HepG2 (cell line): ENCODE data around the gene TLE2. TPM values are rescaled to one million over a fixed set of nuclear protein-coding genes. Genes with fewer than 3 reads are reported as not detected.

Experiments used
- FLYWCH1 ChIP-seq: sonication (generic); formaldehyde crosslinking; IDR thresholded peaks from 2 replicates; pipeline ENCODE4 v1.8.1; 2023; ENCODE audit warnings: mild to moderate bottlenecking, missing genetic modification reagents
- HDAC2 ChIP-seq: sonication (generic); formaldehyde crosslinking; IDR thresholded peaks from 2 replicates; pipeline ENCODE4 v1.4.0; 2020; ENCODE audit warnings: missing genetic modification reagents
- HMG20B ChIP-seq: conservative IDR thresholded peaks from 2 replicates; pipeline ENCODE4 v1.6.1; 2016; ENCODE audit warnings: missing genetic modification reagents, missing compliant biosample characterization
- NFATC3 ChIP-seq: sonication (generic); formaldehyde crosslinking; IDR thresholded peaks from 2 replicates; pipeline ENCODE4 v1.5.1; 2020; ENCODE audit warnings: mild to moderate bottlenecking, missing genetic modification reagents
- PHF20 ChIP-seq: sonication (generic); formaldehyde crosslinking; IDR thresholded peaks from 2 replicates; pipeline ENCODE4 v1.5.0; 2020; ENCODE audit warnings: mild to moderate bottlenecking, missing genetic modification reagents
- RCOR2 ChIP-seq: IDR thresholded peaks from 2 replicates; pipeline ENCODE4 v1.6.1; 2016; ENCODE audit warnings: missing biosample characterization, missing genetic modification reagents
- REL ChIP-seq: sonication (generic); formaldehyde crosslinking; conservative IDR thresholded peaks from 2 replicates; pipeline ENCODE4 v1.8.0; 2022; ENCODE audit warnings: mild to moderate bottlenecking, missing genetic modification reagents, moderate library complexity
- RORA ChIP-seq: sonication (generic); formaldehyde crosslinking; IDR thresholded peaks from 2 replicates; pipeline ENCODE4 v1.5.0; 2020; ENCODE audit warnings: mild to moderate bottlenecking, missing genetic modification reagents, moderate library complexity
- SKI ChIP-seq: fragments of 450-650 bp; IDR thresholded peaks from one replicate; pipeline ENCODE4 v1.6.1; 2018; ENCODE audit warnings: mild to moderate bottlenecking; ENCODE audit not compliant: partially characterized antibody
- SRSF1 ChIP-seq: fragments of 200-400 bp; formaldehyde crosslinking; optimal IDR thresholded peaks from 2 replicates; pipeline ENCODE3; 2017; ENCODE audit warnings: mild to moderate bottlenecking, low read depth, low read length, moderate library complexity
- STAG1 ChIP-seq: sonication (generic); formaldehyde crosslinking; IDR thresholded peaks from 2 replicates; pipeline ENCODE4 v1.4.0; 2020; ENCODE audit warnings: missing genetic modification reagents
- USF2 ChIP-seq, 2 experiments: sonication (generic) in 1 of 2; formaldehyde crosslinking in 1 of 2; IDR thresholded peaks; 2 replicates each; pipeline versions ENCODE4 v1.5.1 to v1.6.1; 2011 to 2020; ENCODE audit warnings: borderline replicate concordance in 1 of 2, low read depth in 1 of 2, low read length in 1 of 2, mild to moderate bottlenecking in 1 of 2, missing genetic modification reagents in 1 of 2, moderate library complexity in 1 of 2
- ZNF143 ChIP-seq: sonication (generic); formaldehyde crosslinking; IDR thresholded peaks from 2 replicates; pipeline ENCODE4 v1.4.0; 2020; ENCODE audit warnings: missing genetic modification reagents
- ZNF343 ChIP-seq: sonication (generic); formaldehyde crosslinking; IDR thresholded peaks from 2 replicates; pipeline ENCODE4 v1.4.0; 2020; ENCODE audit warnings: mild to moderate bottlenecking, missing genetic modification reagents
- ZNF441 ChIP-seq: sonication (generic); formaldehyde crosslinking; IDR thresholded peaks from 2 replicates; pipeline ENCODE4 v1.7.0; 2021; ENCODE audit warnings: missing genetic modification reagents, borderline replicate concordance
- ZNF564 ChIP-seq: sonication (generic); formaldehyde crosslinking; IDR thresholded peaks from 2 replicates; pipeline ENCODE4 v1.8.1; 2023; ENCODE audit warnings: mild to moderate bottlenecking, missing genetic modification reagents
- ZNF678 ChIP-seq: sonication (generic); formaldehyde crosslinking; IDR thresholded peaks from 2 replicates; pipeline ENCODE4 v1.4.0; 2020; ENCODE audit warnings: mild to moderate bottlenecking, missing genetic modification reagents
- ZNF776 ChIP-seq: sonication (generic); formaldehyde crosslinking; IDR thresholded peaks from 2 replicates; pipeline ENCODE4 v1.4.0; 2020; ENCODE audit warnings: mild to moderate bottlenecking, missing genetic modification reagents
- ZNF841 ChIP-seq: sonication (generic); formaldehyde crosslinking; IDR thresholded peaks from 2 replicates; pipeline ENCODE4 v1.8.1; 2023; ENCODE audit warnings: missing genetic modification reagents, borderline replicate concordance
- polyA plus RNA-seq, 8 experiments: library from polyadenylated mRNA; depleted of rRNA in 3 of 8; stranded (reverse) in 7 of 8; unstranded in 1 of 8; fragments of >200 nt; fragmentation: Illumina TruSeq in 4 of 8; extraction: Trizol in 4 of 8; gene quantifications; 2 replicates each; pipeline versions ENCODE4 v1.2.1 to v1.2.3, GENCODE V29; 2011 to 2016; ENCODE audit warnings: low read depth in 4 of 8, missing spikeins in 1 of 8, mixed read lengths in 1 of 8; ENCODE audit not compliant: insufficient read depth in 1 of 8
- total RNA-seq, 5 experiments: library from RNA; depleted of rRNA; stranded (reverse); fragments of >200 nt; fragmentation: Illumina TruSeq; extraction: Trizol; gene quantifications; 2 replicates each; pipeline ENCODE4 v1.2.3, GENCODE V29; 2016; ENCODE audit warnings: low read depth in 1 of 5
- TF ChIP-seq, protein P1 (sequence below): sonication (generic); formaldehyde crosslinking; IDR thresholded peaks from 2 replicates; pipeline ENCODE4; 2020; ENCODE audit warnings: missing genetic modification reagents, mild to moderate bottlenecking, borderline replicate concordance
- TF ChIP-seq, protein P2 (sequence below): sonication (generic); formaldehyde crosslinking; IDR thresholded peaks from 2 replicates; pipeline ENCODE4 v1.4.0; 2020; ENCODE audit warnings: missing genetic modification reagents, borderline replicate concordance
- TF ChIP-seq, protein P3 (sequence below): sonication (generic); formaldehyde crosslinking; IDR thresholded peaks from 2 replicates; pipeline ENCODE4 v1.4.0; 2020; ENCODE audit warnings: mild to moderate bottlenecking, missing genetic modification reagents

The TLE2 gene
- total and polyA plus RNA-seq, 2 of the 13 experiments (the other 11 are each of a cell fraction or from before 2014, with no cell fraction given): 0.07 to 0.81 TPM

DNA sequence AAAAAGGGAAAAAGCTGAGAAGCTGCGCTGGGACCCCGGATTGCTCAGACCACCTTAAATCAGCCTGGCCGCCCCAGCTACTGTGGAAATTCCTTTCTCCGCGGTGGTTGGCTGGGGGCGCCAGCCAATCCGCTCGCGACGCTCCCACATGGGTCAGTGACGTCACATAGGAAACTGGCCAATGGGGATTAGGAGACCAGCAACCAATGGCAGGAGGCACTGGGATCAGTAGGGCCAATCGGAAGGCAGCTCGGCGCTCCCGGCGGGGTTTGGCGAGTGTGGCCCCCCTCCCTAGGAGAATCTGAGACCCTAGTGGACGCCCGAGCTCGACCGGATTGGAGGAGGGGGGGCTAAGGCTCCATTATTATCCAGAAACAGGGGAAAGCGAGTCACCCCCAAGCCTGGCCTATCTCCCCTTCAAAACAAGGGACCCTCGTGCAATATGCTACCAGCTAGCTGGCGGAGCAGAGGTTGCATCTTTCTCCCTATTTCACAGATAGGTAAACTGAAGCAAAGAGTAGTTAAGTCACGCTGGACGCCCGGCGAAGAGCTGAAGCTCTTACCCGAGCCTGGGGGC, 6.5 kb upstream of the TLE2 start (continued):
- TF ChIP-seq FLYWCH1: no peak
- no peak for TF ChIP-seq ZNF564 (CRISPR knock-in tag)
- TF ChIP-seq, protein P1, sequence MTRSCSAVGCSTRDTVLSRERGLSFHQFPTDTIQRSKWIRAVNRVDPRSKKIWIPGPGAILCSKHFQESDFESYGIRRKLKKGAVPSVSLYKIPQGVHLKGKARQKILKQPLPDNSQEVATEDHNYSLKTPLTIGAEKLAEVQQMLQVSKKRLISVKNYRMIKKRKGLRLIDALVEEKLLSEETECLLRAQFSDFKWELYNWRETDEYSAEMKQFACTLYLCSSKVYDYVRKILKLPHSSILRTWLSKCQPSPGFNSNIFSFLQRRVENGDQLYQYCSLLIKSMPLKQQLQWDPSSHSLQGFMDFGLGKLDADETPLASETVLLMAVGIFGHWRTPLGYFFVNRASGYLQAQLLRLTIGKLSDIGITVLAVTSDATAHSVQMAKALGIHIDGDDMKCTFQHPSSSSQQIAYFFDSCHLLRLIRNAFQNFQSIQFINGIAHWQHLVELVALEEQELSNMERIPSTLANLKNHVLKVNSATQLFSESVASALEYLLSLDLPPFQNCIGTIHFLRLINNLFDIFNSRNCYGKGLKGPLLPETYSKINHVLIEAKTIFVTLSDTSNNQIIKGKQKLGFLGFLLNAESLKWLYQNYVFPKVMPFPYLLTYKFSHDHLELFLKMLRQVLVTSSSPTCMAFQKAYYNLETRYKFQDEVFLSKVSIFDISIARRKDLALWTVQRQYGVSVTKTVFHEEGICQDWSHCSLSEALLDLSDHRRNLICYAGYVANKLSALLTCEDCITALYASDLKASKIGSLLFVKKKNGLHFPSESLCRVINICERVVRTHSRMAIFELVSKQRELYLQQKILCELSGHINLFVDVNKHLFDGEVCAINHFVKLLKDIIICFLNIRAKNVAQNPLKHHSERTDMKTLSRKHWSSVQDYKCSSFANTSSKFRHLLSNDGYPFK: no peak
- TF ChIP-seq, protein P2, sequence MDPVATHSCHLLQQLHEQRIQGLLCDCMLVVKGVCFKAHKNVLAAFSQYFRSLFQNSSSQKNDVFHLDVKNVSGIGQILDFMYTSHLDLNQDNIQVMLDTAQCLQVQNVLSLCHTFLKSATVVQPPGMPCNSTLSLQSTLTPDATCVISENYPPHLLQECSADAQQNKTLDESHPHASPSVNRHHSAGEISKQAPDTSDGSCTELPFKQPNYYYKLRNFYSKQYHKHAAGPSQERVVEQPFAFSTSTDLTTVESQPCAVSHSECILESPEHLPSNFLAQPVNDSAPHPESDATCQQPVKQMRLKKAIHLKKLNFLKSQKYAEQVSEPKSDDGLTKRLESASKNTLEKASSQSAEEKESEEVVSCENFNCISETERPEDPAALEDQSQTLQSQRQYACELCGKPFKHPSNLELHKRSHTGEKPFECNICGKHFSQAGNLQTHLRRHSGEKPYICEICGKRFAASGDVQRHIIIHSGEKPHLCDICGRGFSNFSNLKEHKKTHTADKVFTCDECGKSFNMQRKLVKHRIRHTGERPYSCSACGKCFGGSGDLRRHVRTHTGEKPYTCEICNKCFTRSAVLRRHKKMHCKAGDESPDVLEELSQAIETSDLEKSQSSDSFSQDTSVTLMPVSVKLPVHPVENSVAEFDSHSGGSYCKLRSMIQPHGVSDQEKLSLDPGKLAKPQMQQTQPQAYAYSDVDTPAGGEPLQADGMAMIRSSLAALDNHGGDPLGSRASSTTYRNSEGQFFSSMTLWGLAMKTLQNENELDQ (CRISPR knock-in tag): no peak
- no peak for TF ChIP-seq RCOR2 (CRISPR knock-in tag)
- TF ChIP-seq ZNF441 (CRISPR knock-in tag): no peak
- 0 out of 2 replicates have a peak, but pooled peaks have one; percentile 25 for TF ChIP-seq ZNF343
- TF ChIP-seq ZNF776: no peak
- no peak for TF ChIP-seq HDAC2 (CRISPR knock-in tag)
- no peak for TF ChIP-seq PHF20 (CRISPR knock-in tag)
- TF ChIP-seq RORA: no peak
- TF ChIP-seq REL: no peak
- TF ChIP-seq USF2 (IDR thresholded peaks at IDR 0.05; ENCODE audit: low read depth, low read length): no peak
- 0 out of 2 replicates have a peak, but pooled peaks have one; percentile 27 for TF ChIP-seq USF2 (CRISPR knock-in tag; IDR thresholded peaks at IDR 0.05; ENCODE audit: borderline replicate concordance)
- no peak for TF ChIP-seq STAG1 (CRISPR knock-in tag)
- no peak for TF ChIP-seq SKI
- no peak for TF ChIP-seq HMG20B (CRISPR knock-in tag)
- TF ChIP-seq ZNF841 (CRISPR knock-in tag): no peak
- no peak for TF ChIP-seq ZNF678 (CRISPR knock-in tag)
- TF ChIP-seq NFATC3 (CRISPR knock-in tag): no peak
- TF ChIP-seq SRSF1: peak; percentile 68
- TF ChIP-seq, protein P3, sequence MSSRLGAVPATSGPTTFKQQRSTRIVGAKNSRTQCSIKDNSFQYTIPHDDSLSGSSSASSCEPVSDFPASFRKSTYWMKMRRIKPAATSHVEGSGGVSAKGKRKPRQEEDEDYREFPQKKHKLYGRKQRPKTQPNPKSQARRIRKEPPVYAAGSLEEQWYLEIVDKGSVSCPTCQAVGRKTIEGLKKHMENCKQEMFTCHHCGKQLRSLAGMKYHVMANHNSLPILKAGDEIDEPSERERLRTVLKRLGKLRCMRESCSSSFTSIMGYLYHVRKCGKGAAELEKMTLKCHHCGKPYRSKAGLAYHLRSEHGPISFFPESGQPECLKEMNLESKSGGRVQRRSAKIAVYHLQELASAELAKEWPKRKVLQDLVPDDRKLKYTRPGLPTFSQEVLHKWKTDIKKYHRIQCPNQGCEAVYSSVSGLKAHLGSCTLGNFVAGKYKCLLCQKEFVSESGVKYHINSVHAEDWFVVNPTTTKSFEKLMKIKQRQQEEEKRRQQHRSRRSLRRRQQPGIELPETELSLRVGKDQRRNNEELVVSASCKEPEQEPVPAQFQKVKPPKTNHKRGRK (CRISPR knock-in tag): no peak
- no peak for TF ChIP-seq ZNF143 (CRISPR knock-in tag)
